ENCODE results near the gene TM4SF4.

GRCh38 chr3:149534671-149535332, 60.3 kb downstream of the TM4SF4 start:
- TF ChIP-seq CTCF (conservative IDR thresholded peaks at IDR 0.05; ENCODE audit: low read depth in 2 of 2) (no peak), EZH2phosphoT487 (IDR thresholded peaks at IDR 0.05; ENCODE audit: unreplicated experiment) (no peak), EZH2 (IDR thresholded peaks at IDR 0.05; ENCODE audit: low read depth, unreplicated experiment) (no peak), JUNB (IDR thresholded peaks at IDR 0.05; ENCODE audit: unreplicated experiment) (no peak), ZNF114 (CRISPR knock-in tag; IDR thresholded peaks at IDR 0.05) (no peak), POLR2AphosphoS5 (IDR thresholded peaks at IDR 0.05; ENCODE audit: low read depth) (no peak), CREB1 (CRISPR knock-in tag; IDR thresholded peaks at IDR 0.05; ENCODE audit: low read depth) (no peak), STAT1 (IDR thresholded peaks at IDR 0.05; ENCODE audit: unreplicated experiment) (no peak), NANOG (IDR thresholded peaks at IDR 0.05; ENCODE audit: borderline replicate concordance) (no peak), ETS1 (IDR thresholded peaks at IDR 0.05) (no peak)
- TF ChIP-seq, protein P1, sequence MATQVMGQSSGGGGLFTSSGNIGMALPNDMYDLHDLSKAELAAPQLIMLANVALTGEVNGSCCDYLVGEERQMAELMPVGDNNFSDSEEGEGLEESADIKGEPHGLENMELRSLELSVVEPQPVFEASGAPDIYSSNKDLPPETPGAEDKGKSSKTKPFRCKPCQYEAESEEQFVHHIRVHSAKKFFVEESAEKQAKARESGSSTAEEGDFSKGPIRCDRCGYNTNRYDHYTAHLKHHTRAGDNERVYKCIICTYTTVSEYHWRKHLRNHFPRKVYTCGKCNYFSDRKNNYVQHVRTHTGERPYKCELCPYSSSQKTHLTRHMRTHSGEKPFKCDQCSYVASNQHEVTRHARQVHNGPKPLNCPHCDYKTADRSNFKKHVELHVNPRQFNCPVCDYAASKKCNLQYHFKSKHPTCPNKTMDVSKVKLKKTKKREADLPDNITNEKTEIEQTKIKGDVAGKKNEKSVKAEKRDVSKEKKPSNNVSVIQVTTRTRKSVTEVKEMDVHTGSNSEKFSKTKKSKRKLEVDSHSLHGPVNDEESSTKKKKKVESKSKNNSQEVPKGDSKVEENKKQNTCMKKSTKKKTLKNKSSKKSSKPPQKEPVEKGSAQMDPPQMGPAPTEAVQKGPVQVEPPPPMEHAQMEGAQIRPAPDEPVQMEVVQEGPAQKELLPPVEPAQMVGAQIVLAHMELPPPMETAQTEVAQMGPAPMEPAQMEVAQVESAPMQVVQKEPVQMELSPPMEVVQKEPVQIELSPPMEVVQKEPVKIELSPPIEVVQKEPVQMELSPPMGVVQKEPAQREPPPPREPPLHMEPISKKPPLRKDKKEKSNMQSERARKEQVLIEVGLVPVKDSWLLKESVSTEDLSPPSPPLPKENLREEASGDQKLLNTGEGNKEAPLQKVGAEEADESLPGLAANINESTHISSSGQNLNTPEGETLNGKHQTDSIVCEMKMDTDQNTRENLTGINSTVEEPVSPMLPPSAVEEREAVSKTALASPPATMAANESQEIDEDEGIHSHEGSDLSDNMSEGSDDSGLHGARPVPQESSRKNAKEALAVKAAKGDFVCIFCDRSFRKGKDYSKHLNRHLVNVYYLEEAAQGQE (IDR thresholded peaks at IDR 0.05; ENCODE audit: unreplicated experiment): no peak

Measured in GM23338 (cell line).